HCT116 (cell line): ENCODE results near the gene ZNRF3. TPM values are rescaled to one million over a fixed set of nuclear protein-coding genes. Genes with fewer than 3 reads are reported as not detected.

ENCODE experiments used
- ATAC-seq: fragments of 200-7000 bp; cut with Tn5 transposase; 2 replicates; pipeline ENCODE4 v1.9.1; 2020; ENCODE audit warnings: mild to moderate bottlenecking, moderate library complexity
- BruUV-seq: library from RNA; stranded (reverse); fragments of 400-500 nt; replicated peaks from 2 replicates; lab custom pipeline; 2021; lab: Mats Ljungman, UMichigan
- CTCF ChIA-PET: fragments of 300-600 bp; sonication (Branson Sonifier 250); formaldehyde crosslinking; loops from one replicate; lab custom pipeline; 2021; ENCODE audit warnings: antibody characterized with exemption; lab: Charles Lee
- POLR2A ChIA-PET: fragments of 300-600, 350-600 bp; sonication (Branson Sonifier 250); formaldehyde crosslinking; loops from one replicate; lab custom pipeline; 2021; ENCODE audit warnings: antibody characterized with exemption; lab: Charles Lee
- RAD21 ChIA-PET, 2 experiments: fragments of 300-600 bp; sonication (Branson Sonifier 250); formaldehyde crosslinking; loops; one replicate each; lab custom pipeline; 2023; ENCODE audit warnings: low total read pairs in 2 of 2; ENCODE audit not compliant: uncharacterized antibody in 2 of 2, unreplicated experiment in 2 of 2, low non-redundant PET in 1 of 2; lab: Charles Lee
- DNase-seq: peaks from one replicate; pipeline ENCODE4 v3.0.0-alpha.2; 2010; ENCODE audit warnings: low read depth, low spot score
- H2AFZ ChIP-seq: fragments of 200-600 bp; shearing (Covaris generic), sonication (generic); 2 replicates; pipeline ENCODE4 v1.6.1; 2017; ENCODE audit warnings: low read depth, mixed run types, mixed read lengths, antibody characterized with exemption, low read length; ENCODE audit not compliant: poor library complexity, severe bottlenecking
- H3K27ac ChIP-seq: 2 replicates; pipeline ENCODE4 v1.5.1; 2012; ENCODE audit warnings: low read depth, low read length
- H3K27me3 ChIP-seq: fragments of 200-600 bp; sonication (generic); 2 replicates; pipeline ENCODE4 v1.6.1; 2016; ENCODE audit warnings: mixed run types, low read length, mixed read lengths; ENCODE audit not compliant: insufficient read depth
- H3K36me3 ChIP-seq, 2 experiments: fragments of 200-500 bp in 1 of 2; fragments of 200-600 bp in 1 of 2; sonication (Bioruptor generic) in 1 of 2; sonication (generic) in 1 of 2; 2 replicates each; pipeline versions ENCODE4 v1.5.1 to v1.6.1; 2014 to 2016; ENCODE audit warnings: low read length in 2 of 2, inconsistent platforms in 1 of 2, mixed read lengths in 1 of 2, mixed run types in 1 of 2; ENCODE audit not compliant: insufficient read depth in 2 of 2, control insufficient read depth in 1 of 2
- H3K4me1 ChIP-seq, 2 experiments: fragments of 200-600 bp in 1 of 2; sonication (generic) in 1 of 2; 2 replicates each; pipeline versions ENCODE4 v1.5.1 to v1.6.1; 2012 to 2017; ENCODE audit warnings: low read length in 2 of 2, inconsistent platforms in 1 of 2, mild to moderate bottlenecking in 1 of 2, mixed read lengths in 1 of 2, mixed run types in 1 of 2, moderate library complexity in 1 of 2; ENCODE audit not compliant: insufficient read depth in 2 of 2, control insufficient read depth in 1 of 2
- H3K4me2 ChIP-seq: fragments of 200-600 bp; sonication (generic); 2 replicates; pipeline ENCODE4 v1.6.1; 2017; ENCODE audit warnings: mixed run types, low read length, mixed read lengths
- H3K4me3 ChIP-seq, 2 experiments: fragments of 200-600 bp in 1 of 2; sonication (generic) in 1 of 2; replicated peaks in 1 of 2; 2 replicates each; pipeline ENCODE4 v1.5.1; 2011 to 2016; ENCODE audit warnings: low read length in 2 of 2, control low read depth in 1 of 2, low read depth in 1 of 2, mild to moderate bottlenecking in 1 of 2, mixed read lengths in 1 of 2, mixed run types in 1 of 2
- H3K79me2 ChIP-seq: fragments of 200-600 bp; sonication (generic); 2 replicates; pipeline ENCODE4 v1.6.1; 2017; ENCODE audit warnings: mild to moderate bottlenecking, mixed run types, low read length, moderate library complexity, mixed read lengths; ENCODE audit not compliant: insufficient read depth
- H3K9ac ChIP-seq: fragments of 200-600 bp; sonication (generic); 2 replicates; pipeline ENCODE4 v1.6.1; 2016; ENCODE audit warnings: low read length, mixed read lengths
- H3K9me2 ChIP-seq: fragments of 200-600 bp; sonication (generic), shearing (Covaris generic); 2 replicates; pipeline ENCODE4 v1.6.1; 2017; ENCODE audit warnings: mixed run types, mild to moderate bottlenecking, moderate library complexity; ENCODE audit not compliant: insufficient read depth
- H3K9me3 ChIP-seq, 2 experiments: fragments of 200-500 bp in 1 of 2; fragments of 200-600 bp in 1 of 2; sonication (Bioruptor generic) in 1 of 2; sonication (generic) in 1 of 2; 2 replicates each; pipeline ENCODE4 v1.6.1; 2014 to 2017; ENCODE audit warnings: low read length in 2 of 2, mixed read lengths in 2 of 2, inconsistent platforms in 1 of 2, low read depth in 1 of 2, mild to moderate bottlenecking in 1 of 2, mixed run types in 1 of 2, moderate library complexity in 1 of 2; ENCODE audit not compliant: control insufficient read depth in 1 of 2, insufficient read depth in 1 of 2
- H4K20me1 ChIP-seq: fragments of 200-600 bp; sonication (generic), shearing (Covaris generic); 2 replicates; pipeline ENCODE4 v1.6.1; 2017; ENCODE audit warnings: mixed run types, mild to moderate bottlenecking, moderate library complexity; ENCODE audit not compliant: insufficient read depth
- CBX3 ChIP-seq: IDR thresholded peaks from 2 replicates; pipeline ENCODE4 v1.6.1; 2012; ENCODE audit warnings: low read depth
- EGR1 ChIP-seq: IDR thresholded peaks from 2 replicates; pipeline ENCODE4 v1.6.1; 2012; ENCODE audit warnings: low read depth
- ELF1 ChIP-seq: IDR thresholded peaks from 2 replicates; pipeline ENCODE4 v1.6.1; 2012; ENCODE audit warnings: low read depth, borderline replicate concordance
- EZH2 ChIP-seq: fragments of 200-600 bp; sonication (generic); IDR thresholded peaks from 2 replicates; pipeline ENCODE4 v1.6.1; 2017; ENCODE audit warnings: antibody characterized with exemption, mixed run types
- EZH2phosphoT487 ChIP-seq: fragments of 200-600 bp; IDR thresholded peaks from 2 replicates; pipeline ENCODE4 v1.6.1; 2018; ENCODE audit warnings: antibody characterized with exemption, borderline replicate concordance
- FOSL1 ChIP-seq: IDR thresholded peaks from 2 replicates; pipeline ENCODE4 v1.6.1; 2012; ENCODE audit warnings: low read depth
- JUND ChIP-seq: IDR thresholded peaks from 2 replicates; pipeline ENCODE4 v1.6.1; 2012
- MAX ChIP-seq: IDR thresholded peaks from 2 replicates; pipeline ENCODE4 v1.6.1; 2012
- POLR2A ChIP-seq: IDR thresholded peaks from 2 replicates; pipeline ENCODE4 v1.7.0; 2011; ENCODE audit warnings: borderline replicate concordance; ENCODE audit not compliant: insufficient read depth, insufficient read length; ENCODE audit errors: extremely low read depth
- POLR2AphosphoS5 ChIP-seq: IDR thresholded peaks from 2 replicates; pipeline ENCODE4 v1.6.1; 2011; ENCODE audit warnings: mild to moderate bottlenecking, low read depth, low read length, moderate library complexity
- RAD21 ChIP-seq: IDR thresholded peaks from 2 replicates; pipeline ENCODE4 v1.6.1; 2012; ENCODE audit warnings: low read depth, mild to moderate bottlenecking
- SIN3A ChIP-seq: IDR thresholded peaks from 2 replicates; pipeline ENCODE4 v1.6.1; 2012; ENCODE audit warnings: low read depth
- SP1 ChIP-seq: IDR thresholded peaks from 2 replicates; pipeline ENCODE4 v1.6.1; 2012; ENCODE audit warnings: low read depth
- SRF ChIP-seq: IDR thresholded peaks from 2 replicates; pipeline ENCODE4 v1.6.1; 2012; ENCODE audit warnings: low read depth
- TCF7L2 ChIP-seq: IDR thresholded peaks from 2 replicates; pipeline ENCODE4 v1.7.0; 2011; ENCODE audit warnings: borderline replicate concordance, inconsistent platforms; ENCODE audit not compliant: insufficient read depth, insufficient read length; ENCODE audit errors: extremely low read depth
- YY1 ChIP-seq: IDR thresholded peaks from 2 replicates; pipeline ENCODE4 v1.6.1; 2011; ENCODE audit warnings: low read length, low read depth, moderate library complexity, mild to moderate bottlenecking; ENCODE audit not compliant: insufficient replicate concordance; ENCODE audit errors: extremely low read depth
- ZNF274 ChIP-seq: fragments of 200-500 bp; sonication (Bioruptor generic); IDR thresholded peaks from 2 replicates; pipeline ENCODE4 v1.6.1; 2014; ENCODE audit warnings: mild to moderate bottlenecking, low read depth, low read length, inconsistent platforms
- intact Hi-C: fragments of 100-400 bp; cut with micrococcal nuclease; formaldehyde crosslinking; loops from 2 replicates; pipeline ENCODE4 v1.10.0; 2022
- total RNA-seq: library from RNA; stranded (reverse); gene quantifications from one replicate; pipeline ENCODE4 v1.2.1, GENCODE V29; 2021; ENCODE audit not compliant: unreplicated experiment
- TF ChIP-seq, protein P1 (sequence below): IDR thresholded peaks from 2 replicates; pipeline ENCODE4 v1.6.1; 2012
- TF ChIP-seq, protein P2 (sequence below): IDR thresholded peaks from 2 replicates; pipeline ENCODE4 v1.6.1; 2011; ENCODE audit warnings: mild to moderate bottlenecking, low read length, moderate library complexity; ENCODE audit not compliant: insufficient replicate concordance; ENCODE audit errors: extremely low read depth
- TF ChIP-seq, protein P3 (sequence below): IDR thresholded peaks from 2 replicates; pipeline ENCODE4 v1.6.1; 2012; ENCODE audit warnings: low read depth

ZNRF3 gene
- total RNA-seq, 1 experiment from 2014 or later, result 12.2 TPM

DNA sequence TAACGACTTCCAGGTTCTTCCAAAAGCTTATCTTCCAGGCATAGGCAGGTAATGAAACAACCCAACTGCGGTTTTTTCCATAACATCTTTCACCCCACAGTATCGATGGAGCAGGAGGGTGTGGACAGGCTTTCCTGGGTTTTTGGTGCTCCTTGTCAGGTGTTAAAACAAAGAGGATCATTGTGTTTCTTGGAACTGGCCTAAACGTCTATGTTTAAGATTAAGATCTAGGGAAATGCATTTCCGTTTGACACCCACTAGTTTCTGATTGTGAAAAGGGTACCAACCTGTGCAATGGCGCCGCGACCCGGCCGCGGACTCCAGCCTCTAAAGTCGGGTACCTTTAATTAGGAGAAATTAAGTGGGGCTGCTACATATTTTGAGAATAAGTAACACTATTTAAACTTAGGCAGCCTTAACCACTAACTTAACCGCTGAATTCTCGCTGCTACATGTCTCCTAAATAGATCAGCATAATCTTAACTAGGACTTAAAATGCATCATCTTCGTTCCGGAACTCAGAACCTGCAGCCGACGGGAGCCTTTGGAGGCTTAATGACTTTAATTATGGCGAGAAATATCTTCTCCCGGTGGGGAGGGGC is 146.7 kb downstream of the ZNRF3 start:
- H3K27ac ChIP-seq, result peak overlapping the region; percentile 97
- H2AFZ ChIP-seq, result no peak overlapping the region
- H3K4me3 ChIP-seq, result peak overlapping the region; percentile 45 to 57
- H3K36me3 ChIP-seq, result no peaks in the 10 kb centered on the region
- ChIA-PET POLR2A (interaction anchor here (0.8 to 2.5 kb wide), 5 partner anchors 26 to 147 kb away, joined by 3 to 16 read pairs (median 3); partner anchors contain the start of gene ZNRF3), RAD21 (interaction anchor here (0.9 to 1.7 kb wide), 5 partner anchors 9 to 112 kb away, joined by 3 to 12 read pairs (median 5); no protein-coding TSS in a partner anchor), CTCF (interaction anchor here (0.5 to 2.0 kb wide), 5 partner anchors 10 to 174 kb away, joined by 3 to 26 read pairs (median 4); partner anchors contain the start of gene ZNRF3)
- H3K9me3 ChIP-seq, result no peaks in the 10 kb centered on the region
- peak; percentile 50 for DNase-seq
- no peaks in the 10 kb centered on the region for H4K20me1 ChIP-seq
- no peaks in the 10 kb centered on the region for H3K27me3 ChIP-seq
- H3K9me2 ChIP-seq, result no peaks in the 10 kb centered on the region
- H3K4me1 ChIP-seq, result peaks cover 52 to 64% of the 10 kb centered on the region in 2 experiments
- H3K79me2 ChIP-seq, result peaks cover 13% of the 10 kb centered on the region; the same call in 1 of the 2 replicates
- H3K9ac ChIP-seq, result peak overlapping the region; percentile 68
- BruUV-seq, result TSS peak; percentile 75
- intact Hi-C loops, result loop anchor here (2.0 kb wide), 1 partner anchor 53 kb away; no protein-coding TSS in a partner anchor
- ATAC-seq, result peak; percentile 16
- H3K4me2 ChIP-seq, result peak overlapping the region; percentile 80
- no peak for TF ChIP-seq EZH2phosphoT487
- peak; percentile 69 for TF ChIP-seq RAD21
- no peak; the same call in 1 of the 2 replicates for TF ChIP-seq MAX
- TF ChIP-seq YY1, result peak; percentile 8
- no peak for TF ChIP-seq SRF
- peak; percentile 53; the same call in 1 of the 2 replicates for TF ChIP-seq CBX3
- TF ChIP-seq ELF1, result no peak
- no peak for TF ChIP-seq FOSL1
- TF ChIP-seq JUND, result peak; percentile 13; the same call in 1 of the 2 replicates
- TF ChIP-seq, protein P1, sequence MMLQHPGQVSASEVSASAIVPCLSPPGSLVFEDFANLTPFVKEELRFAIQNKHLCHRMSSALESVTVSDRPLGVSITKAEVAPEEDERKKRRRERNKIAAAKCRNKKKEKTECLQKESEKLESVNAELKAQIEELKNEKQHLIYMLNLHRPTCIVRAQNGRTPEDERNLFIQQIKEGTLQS, result no peak
- no peak; the same call in 1 of the 2 replicates for TF ChIP-seq SP1
- TF ChIP-seq, protein P2, sequence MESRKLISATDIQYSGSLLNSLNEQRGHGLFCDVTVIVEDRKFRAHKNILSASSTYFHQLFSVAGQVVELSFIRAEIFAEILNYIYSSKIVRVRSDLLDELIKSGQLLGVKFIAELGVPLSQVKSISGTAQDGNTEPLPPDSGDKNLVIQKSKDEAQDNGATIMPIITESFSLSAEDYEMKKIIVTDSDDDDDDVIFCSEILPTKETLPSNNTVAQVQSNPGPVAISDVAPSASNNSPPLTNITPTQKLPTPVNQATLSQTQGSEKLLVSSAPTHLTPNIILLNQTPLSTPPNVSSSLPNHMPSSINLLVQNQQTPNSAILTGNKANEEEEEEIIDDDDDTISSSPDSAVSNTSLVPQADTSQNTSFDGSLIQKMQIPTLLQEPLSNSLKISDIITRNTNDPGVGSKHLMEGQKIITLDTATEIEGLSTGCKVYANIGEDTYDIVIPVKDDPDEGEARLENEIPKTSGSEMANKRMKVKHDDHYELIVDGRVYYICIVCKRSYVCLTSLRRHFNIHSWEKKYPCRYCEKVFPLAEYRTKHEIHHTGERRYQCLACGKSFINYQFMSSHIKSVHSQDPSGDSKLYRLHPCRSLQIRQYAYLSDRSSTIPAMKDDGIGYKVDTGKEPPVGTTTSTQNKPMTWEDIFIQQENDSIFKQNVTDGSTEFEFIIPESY, result no peak
- TF ChIP-seq, protein P3, sequence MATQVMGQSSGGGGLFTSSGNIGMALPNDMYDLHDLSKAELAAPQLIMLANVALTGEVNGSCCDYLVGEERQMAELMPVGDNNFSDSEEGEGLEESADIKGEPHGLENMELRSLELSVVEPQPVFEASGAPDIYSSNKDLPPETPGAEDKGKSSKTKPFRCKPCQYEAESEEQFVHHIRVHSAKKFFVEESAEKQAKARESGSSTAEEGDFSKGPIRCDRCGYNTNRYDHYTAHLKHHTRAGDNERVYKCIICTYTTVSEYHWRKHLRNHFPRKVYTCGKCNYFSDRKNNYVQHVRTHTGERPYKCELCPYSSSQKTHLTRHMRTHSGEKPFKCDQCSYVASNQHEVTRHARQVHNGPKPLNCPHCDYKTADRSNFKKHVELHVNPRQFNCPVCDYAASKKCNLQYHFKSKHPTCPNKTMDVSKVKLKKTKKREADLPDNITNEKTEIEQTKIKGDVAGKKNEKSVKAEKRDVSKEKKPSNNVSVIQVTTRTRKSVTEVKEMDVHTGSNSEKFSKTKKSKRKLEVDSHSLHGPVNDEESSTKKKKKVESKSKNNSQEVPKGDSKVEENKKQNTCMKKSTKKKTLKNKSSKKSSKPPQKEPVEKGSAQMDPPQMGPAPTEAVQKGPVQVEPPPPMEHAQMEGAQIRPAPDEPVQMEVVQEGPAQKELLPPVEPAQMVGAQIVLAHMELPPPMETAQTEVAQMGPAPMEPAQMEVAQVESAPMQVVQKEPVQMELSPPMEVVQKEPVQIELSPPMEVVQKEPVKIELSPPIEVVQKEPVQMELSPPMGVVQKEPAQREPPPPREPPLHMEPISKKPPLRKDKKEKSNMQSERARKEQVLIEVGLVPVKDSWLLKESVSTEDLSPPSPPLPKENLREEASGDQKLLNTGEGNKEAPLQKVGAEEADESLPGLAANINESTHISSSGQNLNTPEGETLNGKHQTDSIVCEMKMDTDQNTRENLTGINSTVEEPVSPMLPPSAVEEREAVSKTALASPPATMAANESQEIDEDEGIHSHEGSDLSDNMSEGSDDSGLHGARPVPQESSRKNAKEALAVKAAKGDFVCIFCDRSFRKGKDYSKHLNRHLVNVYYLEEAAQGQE, result no peak
- no peak for TF ChIP-seq POLR2AphosphoS5
- TF ChIP-seq EGR1, result peak; percentile 31; the same call in 1 of the 2 replicates
- TF ChIP-seq TCF7L2, result no peak
- TF ChIP-seq EZH2, result no peak
- TF ChIP-seq SIN3A, result no peak
- TF ChIP-seq ZNF274, result no peak
- no peak for TF ChIP-seq POLR2A
